EH (cell line): ENCODE data around the gene SPSB4.

Experiments
- DNase-seq: peaks from one replicate; pipeline ENCODE4 v3.0.0-alpha.2; 2015; ENCODE audit warnings: low read depth

The SPSB4 gene

DNA sequence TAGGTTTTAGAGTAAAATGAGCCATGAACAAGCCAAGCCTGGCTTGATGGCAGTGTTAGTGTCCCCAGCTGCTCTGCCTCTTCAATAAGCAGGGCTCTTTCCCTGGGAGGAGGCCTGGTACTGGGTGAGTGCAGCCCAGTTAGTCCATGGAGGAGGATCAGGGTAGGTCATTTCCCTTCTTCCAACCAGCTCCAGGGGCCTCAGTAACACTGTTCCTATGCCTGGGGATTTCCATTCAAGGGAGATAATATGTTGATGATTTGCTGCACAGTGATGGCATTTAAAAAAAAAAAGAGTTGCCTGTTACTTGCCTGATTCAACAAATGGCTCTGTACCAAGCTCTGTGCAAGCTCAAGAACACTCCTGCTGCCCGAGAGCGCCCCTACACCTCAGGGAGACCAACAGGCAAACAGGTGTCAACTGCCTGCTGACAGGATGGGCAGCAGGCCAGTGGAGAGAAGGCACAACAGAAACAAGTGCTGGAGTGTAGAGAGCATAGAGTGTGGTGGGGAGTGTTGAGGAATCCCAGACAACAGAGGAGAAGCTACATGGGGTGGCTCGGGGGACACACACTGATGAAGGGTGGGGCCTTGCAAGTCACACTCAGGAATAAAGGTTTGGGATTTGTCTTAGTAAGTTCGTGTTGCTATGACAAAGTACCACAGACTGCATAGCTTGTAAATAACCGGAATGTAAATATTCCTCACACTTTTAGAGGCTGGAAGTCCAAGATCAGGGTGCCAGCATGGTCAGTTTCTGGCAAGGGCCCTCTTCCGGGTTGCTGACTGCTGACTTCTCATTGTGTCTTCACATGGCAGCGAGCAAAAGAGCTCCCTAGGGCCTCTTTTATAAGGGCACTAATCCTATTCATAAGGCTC, 101.9 kb downstream of the SPSB4 start:
- DNase-seq: no peak

DNA sequence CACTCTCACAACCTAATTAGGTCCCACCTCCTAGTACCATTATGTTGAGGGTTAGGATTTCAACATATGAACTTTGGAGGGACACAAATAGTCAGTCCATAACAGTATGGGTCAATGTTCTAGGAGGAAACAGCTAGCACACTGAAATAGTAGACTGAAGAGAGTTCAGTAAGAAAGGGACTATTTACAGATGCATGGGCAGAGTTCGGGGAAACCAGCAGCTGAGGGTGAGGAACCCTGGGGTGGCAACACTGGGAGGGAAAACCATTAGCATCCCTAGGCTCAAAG, 102.5 kb downstream of the SPSB4 start:
- DNase-seq: no peak

DNA sequence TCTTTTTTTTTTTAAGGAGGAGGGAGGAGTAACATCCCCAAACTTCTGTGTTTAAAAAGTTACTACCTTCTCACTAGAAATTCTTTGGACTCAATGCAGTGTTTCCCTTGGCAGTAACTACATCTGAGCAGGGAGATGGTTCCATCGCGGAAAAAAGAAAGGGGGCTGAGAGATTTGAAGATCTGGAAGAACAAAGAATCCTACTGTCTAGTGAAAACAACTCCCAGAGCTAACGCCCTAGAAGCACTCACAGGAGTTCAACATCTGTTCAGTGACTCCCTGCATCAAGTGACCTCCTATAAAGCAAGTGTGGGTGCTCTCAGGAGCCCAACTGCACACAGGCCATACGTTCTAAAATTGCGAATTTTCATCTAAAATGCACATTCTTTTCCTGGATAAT, 113.7 kb downstream of the SPSB4 start:
- no peak for DNase-seq

DNA sequence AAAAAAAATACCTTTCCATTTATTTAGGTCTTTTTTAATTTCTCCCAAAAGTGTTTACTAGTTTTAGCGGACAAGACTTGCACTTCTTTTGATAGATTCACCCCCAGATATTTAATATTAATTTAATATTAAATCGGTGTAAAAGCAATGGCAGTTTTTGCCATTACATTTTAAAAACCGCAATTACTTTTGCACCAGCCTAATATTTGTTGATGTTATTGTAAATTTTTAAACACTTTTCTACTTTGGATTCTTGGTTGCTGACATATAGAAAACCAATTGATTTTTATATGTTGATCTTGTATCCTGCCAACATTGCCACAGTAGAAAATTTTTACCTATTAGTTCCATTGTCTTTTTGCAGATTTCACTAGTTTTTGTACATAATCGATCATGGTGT, 116.5 kb downstream of the SPSB4 start:
- no peak for DNase-seq

DNA sequence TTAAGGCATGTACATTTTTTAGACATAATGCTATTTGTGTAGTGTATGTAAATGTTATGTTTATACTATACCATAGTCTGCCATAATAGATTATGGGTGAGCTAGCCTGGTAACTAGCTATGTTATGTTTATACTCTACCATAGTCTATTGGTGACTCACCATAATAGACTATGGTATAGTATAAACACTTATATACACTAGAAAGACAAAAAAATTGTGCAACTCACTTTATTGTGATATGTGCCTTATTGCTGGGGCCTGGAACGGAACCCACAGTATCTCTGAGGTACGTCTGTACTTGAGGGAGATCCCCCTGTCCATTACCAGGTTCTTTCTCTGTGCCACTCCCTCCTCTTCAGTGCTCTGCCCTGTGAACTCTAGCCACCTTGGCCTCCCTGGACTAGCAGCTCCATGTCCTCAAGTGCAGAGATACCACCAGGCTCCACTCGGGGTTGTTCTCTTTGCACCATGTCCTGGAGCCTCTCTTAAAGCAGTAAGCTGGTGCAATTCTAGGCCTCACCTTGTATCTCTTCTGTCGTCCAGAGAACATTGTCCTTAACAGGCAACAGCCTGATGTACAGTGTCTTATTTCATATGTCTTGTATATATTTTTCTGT, 119.6 kb downstream of the SPSB4 start:
- DNase-seq: no peak

DNA sequence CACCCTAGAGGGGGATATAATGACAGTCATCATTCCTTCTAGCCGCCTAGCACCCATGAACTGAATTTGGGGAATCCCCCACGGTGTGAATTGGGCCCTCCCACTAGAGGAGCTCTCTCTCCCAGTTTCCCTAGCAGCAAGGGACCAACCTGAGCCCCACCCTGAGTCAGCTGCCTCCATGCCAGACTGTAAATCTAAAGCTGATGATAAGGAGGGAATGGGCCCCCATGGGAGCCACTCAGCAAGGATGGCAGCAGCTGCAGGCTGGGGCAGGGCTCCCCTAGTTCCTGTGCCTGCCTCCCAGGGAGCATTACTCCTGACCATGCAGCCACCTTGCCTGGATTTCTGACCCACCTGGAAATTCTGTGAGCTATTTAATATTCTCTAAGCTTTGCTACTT, 123.5 kb downstream of the SPSB4 start:
- no peak for DNase-seq

DNA sequence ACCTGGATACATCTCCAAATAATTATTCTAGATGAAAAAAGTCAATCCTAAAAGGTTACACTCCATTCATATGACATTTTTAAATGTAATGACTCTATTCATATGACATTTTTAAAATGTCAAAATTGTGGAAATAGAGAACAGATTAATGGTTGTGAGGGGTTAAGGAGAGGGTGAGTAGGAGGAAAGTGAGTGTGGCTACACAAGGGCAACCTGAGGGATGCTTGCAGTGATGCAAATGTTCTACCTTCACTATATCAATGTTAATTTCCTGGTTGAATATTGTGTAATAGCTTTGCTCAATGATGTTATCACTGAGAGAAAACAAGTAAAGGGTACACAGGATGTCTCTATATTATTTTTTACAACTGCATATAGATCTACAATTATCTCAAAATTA, 125.6 kb downstream of the SPSB4 start:
- no peak for DNase-seq

DNA sequence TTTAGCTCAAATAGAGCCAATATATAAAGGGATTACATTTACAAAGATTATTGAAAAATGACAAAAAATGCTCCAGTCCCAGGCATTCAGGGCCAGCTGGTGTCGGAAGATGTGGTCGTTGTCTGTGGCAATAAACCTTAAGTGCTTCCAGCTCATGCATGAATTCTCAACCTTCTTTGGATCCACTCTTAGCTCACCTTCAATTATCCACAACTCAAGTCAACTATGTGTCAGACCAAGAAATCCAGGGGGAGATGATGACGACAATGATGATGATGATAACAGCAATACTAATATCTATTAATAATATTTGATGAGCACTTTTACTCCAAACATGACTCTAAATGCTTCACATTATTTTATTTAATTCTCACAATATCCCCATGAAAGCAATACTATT, 126.9 kb downstream of the SPSB4 start:
- no peak for DNase-seq

DNA sequence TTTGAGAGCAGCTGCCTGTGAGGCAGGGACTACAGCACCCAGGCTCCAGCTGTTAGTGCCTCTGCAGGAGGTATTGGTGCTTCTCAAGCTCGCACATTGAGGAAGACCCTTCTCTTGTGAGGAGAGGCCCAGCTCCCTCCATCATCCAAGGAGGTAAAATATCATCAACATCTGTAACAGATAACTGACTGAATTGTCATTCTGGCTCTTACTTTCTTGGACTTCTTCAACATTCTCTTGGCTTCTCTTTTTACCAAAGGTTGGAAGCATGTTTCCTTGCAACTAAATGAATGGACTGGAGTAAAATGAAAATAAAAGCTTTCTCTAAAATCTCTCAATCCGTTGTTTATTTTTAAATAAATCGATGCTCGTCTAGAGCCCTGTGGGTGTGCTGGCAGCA, 127.4 kb downstream of the SPSB4 start:
- no peak for DNase-seq

DNA sequence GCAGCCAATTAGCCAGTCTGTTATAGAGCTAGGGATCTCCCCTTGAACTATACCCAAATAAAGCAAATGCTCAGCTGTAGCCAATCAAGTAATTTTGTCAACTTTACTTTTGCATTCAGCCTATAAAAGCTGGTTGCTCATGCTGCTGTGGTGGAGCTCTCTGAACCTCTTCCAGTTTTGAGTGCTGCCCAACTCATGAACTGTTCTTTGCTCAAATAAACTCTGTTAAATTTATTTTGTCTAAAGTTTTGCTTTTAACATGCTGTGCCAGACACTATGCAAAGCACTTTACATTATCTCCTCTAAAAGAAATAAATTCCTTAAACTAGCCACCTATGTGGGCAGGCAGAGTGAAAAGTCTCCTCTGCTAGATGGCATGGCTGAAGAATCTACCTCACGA, 128.8 kb downstream of the SPSB4 start:
- DNase-seq: no peak

DNA sequence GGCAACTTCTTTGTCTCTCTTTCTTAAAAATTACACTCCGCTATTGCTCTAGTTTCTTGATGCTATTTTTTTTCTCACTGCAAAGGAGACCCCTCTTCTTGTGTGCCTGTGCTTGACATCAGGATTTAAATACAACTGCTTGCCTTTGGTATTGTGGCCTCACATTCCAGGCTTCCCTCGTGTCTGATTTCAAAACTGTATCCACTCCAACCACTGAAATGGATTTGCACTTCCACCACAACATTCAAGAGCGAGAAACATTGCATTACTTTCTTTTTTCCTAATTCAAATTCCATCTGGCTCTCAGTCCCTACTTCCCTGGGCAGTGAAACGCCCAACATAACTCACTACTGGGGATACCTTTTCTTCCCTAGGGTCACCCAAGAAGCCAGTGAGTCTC, 130.0 kb downstream of the SPSB4 start:
- DNase-seq: no peak

DNA sequence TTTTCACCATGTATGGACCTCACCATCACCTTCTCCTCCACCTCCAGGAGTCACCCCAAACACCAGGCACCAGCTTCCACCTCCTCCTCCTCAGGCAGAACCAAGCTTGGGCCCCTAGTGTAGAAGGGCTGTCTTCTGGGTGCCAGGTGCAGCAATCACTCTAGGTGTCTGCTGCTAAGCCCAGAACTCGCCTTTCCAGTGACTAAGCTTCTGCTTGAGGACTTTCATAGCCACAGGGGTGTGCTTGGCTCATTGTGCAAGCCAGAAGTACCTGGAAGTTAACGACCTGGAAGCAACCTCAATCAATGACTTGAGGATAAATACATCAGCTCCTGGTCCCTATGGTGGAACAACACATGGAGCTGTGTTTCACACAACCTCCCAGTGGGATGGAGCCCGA, 130.7 kb downstream of the SPSB4 start:
- no peak for DNase-seq

DNA sequence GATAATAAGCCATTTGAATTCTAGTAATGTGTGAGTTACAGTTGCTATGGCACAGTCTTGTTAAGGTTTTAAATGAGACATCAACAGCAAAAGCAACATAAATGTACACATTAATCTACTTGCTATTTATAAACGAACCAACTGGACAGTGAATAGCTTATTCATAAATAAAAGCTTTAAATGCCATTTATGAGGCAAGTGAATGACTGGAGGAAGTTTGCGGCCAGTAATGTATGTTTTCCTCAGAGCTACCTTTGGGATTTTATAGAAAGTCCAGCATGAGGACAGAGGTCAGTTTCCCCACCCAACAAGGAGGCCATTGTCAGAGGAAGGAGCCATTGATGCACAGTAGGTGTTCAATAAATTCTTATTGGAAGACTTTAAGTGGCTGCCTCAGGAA, 132.5 kb downstream of the SPSB4 start:
- no peak for DNase-seq

DNA sequence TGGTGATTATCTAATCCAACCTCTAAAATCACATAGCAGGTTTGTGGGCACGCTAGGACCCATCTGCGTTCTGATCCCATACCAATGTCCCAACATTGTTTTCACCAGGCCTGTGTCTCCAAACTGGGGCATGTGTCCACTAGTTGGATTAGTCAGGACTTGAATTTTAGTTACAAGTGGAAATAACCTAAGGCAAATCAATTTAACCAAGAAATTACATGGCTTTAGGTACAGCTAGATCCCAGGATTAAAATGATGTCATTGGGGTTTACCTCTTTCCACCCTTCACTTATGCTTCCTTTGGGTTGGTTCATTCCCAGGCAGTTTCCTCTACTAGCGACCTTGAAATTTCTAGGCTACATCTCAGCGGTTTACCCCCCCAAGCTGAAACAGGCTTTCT, 133.3 kb downstream of the SPSB4 start:
- no peak for DNase-seq

DNA sequence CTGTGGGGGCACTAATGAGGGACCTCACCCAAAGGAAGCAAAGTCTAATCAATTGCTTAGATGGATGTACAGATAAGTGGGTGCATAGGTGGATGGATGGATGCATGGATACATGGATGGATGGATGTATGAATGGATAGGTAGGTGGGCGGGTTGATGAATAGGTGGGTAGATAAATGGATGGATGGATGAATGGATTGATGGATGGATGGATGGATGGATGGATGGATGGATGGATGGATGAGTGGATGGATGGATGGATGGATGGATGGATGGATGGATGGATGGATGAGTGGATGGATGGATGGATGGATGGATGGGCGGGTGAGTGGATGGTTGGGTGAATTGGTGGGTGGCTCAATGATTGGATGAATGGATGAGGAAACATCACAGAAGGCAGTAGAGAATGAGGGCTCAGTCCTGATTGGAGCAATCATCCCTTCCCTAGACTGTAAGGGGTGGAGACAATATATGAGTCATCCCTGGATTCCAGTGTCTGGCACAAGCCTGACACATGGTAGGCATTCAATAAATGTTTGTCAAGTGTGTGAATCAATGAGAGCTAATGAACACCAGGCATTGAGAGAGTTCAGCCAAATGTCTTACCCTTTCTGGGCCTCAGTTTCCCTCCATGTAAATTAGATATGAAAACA, 140.1 kb downstream of the SPSB4 start:
- peak; percentile 35 for DNase-seq

DNA sequence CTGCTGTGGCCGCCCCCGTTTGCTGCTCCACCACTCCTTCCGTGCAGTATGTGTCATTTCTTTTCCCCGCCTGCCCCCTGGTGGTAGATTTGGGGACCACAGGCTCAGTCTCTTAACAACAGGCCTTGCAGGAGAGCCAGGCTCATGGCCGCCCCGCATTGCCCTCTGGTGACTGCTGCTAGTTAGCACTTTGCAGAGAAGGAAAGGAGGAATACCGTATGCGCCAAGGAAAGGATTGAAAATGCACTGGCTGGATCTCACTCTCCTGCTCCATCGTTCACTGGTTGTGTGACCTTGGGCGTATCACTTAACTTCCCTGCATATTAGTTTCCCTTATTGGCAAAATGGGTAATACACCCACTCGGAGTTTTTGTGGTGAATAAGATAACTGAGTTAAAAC, 141.2 kb downstream of the SPSB4 start:
- DNase-seq: peak; percentile 94

DNA sequence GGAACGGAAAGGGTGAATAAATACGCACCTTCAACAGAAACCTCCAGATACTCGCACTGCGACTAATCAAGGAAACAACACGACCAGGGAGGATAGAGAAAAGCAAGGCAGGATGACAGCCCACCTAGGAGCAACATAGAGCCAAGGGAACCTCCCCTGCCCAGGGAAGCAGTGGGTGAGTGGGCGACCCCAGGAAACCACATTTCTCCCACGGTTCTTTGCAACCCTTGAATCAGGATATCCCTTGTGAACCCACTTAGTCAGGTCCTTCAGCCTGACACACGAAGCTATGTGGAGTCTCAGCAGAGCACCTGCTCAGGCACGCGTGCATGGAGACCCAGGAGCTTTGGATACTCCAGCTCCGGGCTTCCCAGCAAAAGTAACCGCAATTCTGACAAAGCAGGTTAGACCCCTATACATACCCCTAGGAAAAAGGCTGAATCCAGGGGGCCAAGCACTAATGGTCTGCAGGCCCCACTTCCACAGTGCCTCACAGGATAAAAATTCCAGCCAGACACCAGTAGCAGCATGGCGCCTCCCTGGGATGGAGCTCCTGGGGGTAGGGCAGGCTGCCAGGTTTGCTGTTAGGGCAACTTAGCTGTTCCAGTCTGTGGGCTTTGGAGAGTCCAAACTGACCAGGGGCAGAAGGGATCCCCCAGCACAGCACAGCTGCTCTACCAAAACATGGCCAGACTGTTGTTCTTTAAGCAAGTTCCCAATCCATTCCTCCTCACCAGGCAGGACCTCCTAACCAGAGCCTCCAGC, 142.1 kb downstream of the SPSB4 start:
- DNase-seq: peak; percentile 18
